ENCODE data around the gene PXDN. TPM values are rescaled to one million over a fixed set of nuclear protein-coding genes. Genes with fewer than 3 reads are reported as not detected.

The PXDN gene
- total RNA-seq, 2 donors from 2014 or later: 9.5 to 20.0 TPM

DNA sequence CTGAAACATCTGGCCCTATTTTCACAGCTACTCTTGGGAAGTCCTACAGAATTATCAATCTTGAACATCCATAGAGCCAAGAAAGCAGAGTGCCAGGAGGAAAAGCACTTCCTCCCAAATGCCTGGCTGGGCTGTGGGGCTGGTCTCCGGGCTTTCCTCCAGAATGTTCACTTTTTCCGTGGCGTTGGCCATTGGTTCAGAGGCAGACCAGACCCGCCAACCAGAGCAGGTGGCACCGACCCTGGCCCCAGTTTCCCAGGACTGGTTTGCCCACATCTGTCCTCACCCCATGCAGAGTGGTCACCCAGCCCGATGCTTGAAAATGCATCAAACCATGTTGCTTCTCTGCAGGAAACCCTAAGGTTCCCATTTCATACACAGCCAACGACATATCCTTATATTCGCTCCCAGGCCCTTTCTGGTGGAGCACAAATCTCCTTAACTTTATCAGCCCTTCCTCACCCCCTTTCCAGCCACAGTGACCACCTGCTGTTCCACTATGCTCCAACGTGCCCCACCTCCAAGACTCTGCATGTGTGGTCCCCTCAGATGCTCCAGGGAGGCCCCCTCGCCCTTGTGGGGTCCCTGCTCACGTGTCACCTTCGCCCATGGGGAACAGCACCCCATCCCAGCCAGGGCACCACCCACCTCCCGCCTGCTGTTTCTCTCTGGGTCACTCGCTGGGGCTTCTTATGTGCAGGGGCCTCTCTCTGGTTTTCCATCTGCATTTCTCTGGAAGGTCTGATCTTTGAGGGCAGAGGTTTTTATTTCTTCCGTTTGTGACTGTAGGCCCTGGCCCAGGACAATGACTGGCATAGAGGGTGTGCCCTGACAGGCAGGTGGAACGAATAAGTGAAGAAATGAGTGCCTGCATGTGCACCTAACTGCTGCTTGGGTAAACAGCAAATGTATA lies 92.9 kb downstream of the PXDN start:
- H3K27me3 ChIP-seq: no peaks in the 10 kb centered on the region
- H3K36me3 ChIP-seq: no peaks in the 10 kb centered on the region
- DNase-seq: no peak
- intact Hi-C loops (cut with DNase I): no loop called here
- TF ChIP-seq, protein P1, sequence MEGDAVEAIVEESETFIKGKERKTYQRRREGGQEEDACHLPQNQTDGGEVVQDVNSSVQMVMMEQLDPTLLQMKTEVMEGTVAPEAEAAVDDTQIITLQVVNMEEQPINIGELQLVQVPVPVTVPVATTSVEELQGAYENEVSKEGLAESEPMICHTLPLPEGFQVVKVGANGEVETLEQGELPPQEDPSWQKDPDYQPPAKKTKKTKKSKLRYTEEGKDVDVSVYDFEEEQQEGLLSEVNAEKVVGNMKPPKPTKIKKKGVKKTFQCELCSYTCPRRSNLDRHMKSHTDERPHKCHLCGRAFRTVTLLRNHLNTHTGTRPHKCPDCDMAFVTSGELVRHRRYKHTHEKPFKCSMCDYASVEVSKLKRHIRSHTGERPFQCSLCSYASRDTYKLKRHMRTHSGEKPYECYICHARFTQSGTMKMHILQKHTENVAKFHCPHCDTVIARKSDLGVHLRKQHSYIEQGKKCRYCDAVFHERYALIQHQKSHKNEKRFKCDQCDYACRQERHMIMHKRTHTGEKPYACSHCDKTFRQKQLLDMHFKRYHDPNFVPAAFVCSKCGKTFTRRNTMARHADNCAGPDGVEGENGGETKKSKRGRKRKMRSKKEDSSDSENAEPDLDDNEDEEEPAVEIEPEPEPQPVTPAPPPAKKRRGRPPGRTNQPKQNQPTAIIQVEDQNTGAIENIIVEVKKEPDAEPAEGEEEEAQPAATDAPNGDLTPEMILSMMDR (IDR thresholded peaks at IDR 0.05): no peak
- H3K4me3 ChIP-seq: no peak overlapping the region
- H3K9ac ChIP-seq (ENCODE audit: low read depth in 2 of 2, low read length in 2 of 2): no peak overlapping the region
- H3K27ac ChIP-seq: no peak overlapping the region
- H3K9me3 ChIP-seq: no peaks in the 10 kb centered on the region
- no peaks in the 10 kb centered on the region for H3K4me1 ChIP-seq

DNA sequence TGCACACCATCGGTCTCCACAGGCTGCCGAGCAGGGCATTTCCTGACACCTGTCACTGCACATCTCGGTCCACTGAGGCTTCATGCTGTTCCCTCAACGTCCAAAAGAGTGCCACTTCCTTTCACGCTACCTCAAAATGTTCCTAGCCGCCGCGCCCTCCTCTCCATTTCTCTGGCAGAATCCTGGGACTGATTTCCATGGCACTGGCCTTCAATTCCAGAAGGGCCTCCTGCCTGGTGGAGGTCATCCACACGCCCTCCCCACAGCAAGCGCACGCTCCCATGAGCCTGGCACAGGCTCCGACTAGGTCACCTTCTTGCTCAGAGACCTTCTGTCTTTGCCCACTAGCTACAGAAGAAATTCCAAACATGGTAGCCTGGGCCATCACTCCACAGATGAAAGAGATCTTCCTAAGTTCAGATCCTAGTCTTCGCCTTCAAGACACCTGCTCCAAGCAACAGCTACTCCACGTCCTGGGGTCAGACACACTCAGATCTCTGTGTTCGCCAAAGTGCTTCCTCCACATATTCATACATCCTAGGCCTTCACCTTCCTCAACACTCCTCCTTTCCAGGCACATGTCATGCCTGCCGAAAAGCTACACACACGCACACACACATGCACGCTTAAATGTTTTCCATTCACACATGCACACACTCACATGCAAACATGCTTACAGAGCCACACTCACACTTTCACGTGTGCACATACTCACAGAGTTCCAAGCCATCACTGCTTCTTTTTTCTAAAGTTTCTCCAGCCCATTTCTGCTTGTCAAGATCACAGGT lies 94.0 kb downstream of the PXDN start:
- H3K9me3 ChIP-seq: no peaks in the 10 kb centered on the region
- no peak for DNase-seq
- no peaks in the 10 kb centered on the region for H3K4me1 ChIP-seq
- TF ChIP-seq, protein P1 (IDR thresholded peaks at IDR 0.05): no peak
- H3K9ac ChIP-seq (ENCODE audit: low read depth in 2 of 2, low read length in 2 of 2): no peak overlapping the region
- no peaks in the 10 kb centered on the region for H3K36me3 ChIP-seq
- no peaks in the 10 kb centered on the region for H3K27me3 ChIP-seq
- intact Hi-C loops (cut with DNase I): no loop called here
- no peak overlapping the region for H3K4me3 ChIP-seq
- no peak overlapping the region for H3K27ac ChIP-seq

- Histone ChIP-seq H3K27me3 (no peaks in the 10 kb centered on the region), H3K4me3 (no peak overlapping the region), H3K9ac (ENCODE audit: low read depth in 2 of 2, low read length in 2 of 2) (no peak overlapping the region), H3K27ac (no peak overlapping the region), H3K36me3 (no peaks in the 10 kb centered on the region), H3K9me3 (no peaks in the 10 kb centered on the region), H3K4me1 (no peaks in the 10 kb centered on the region)
- TF ChIP-seq, protein P1 (IDR thresholded peaks at IDR 0.05): no peak
- DNase-seq: no peak
- intact Hi-C loops (cut with DNase I): no loop called here
These were observed 94.9 kb downstream of the PXDN start for GRCh38 chr2:1649103-1650084.

- no peak overlapping the region for H3K9ac ChIP-seq (ENCODE audit: low read depth in 2 of 2, low read length in 2 of 2)
- DNase-seq: no peak
- no peaks in the 10 kb centered on the region for H3K36me3 ChIP-seq
- no peaks in the 10 kb centered on the region for H3K27me3 ChIP-seq
- TF ChIP-seq, protein P1 (IDR thresholded peaks at IDR 0.05): no peak
- H3K27ac ChIP-seq: no peak overlapping the region
- H3K4me3 ChIP-seq: no peak overlapping the region
- no peaks in the 10 kb centered on the region for H3K9me3 ChIP-seq
- H3K4me1 ChIP-seq: no peaks in the 10 kb centered on the region
- intact Hi-C loops (cut with DNase I): no loop called here
These were observed 95.8 kb downstream of the PXDN start for GRCh38 chr2:1648241-1649102.
